Peyer's patch (tissue), 4 donors: ENCODE results near the gene NT5DC4. TPM values are rescaled to one million over a fixed set of nuclear protein-coding genes. Genes with fewer than 3 reads are reported as not detected.
A peak's percentile ranks its signal among the peaks of the same experiment; 100 is the strongest.

Experiments
- DNase-seq, 3 donors: peaks; one replicate each; pipeline ENCODE4 v3.0.0-alpha.2; 2017 to 2019
- H3K27ac ChIP-seq, 4 donors: fragments of 200-600 bp; sonication (generic); one replicate each; pipeline ENCODE4 v1.5.1; 2016 to 2019
- H3K27me3 ChIP-seq, 2 donors: fragments of 200-600 bp; sonication (generic); one replicate each; pipeline ENCODE4 v1.5.1; 2019
- H3K36me3 ChIP-seq, 3 donors: fragments of 200-600 bp; sonication (generic); one replicate each; pipeline ENCODE4 v1.5.1; 2016 to 2019
- H3K4me1 ChIP-seq, 4 donors: fragments of 200-600 bp; sonication (generic); one replicate each; pipeline ENCODE4 v1.5.1; 2016 to 2019
- H3K4me3 ChIP-seq, 4 donors: fragments of 200-600 bp; sonication (generic); 1 replicate in 3 of 4; 2 replicates in 1 of 4; pipeline ENCODE4 v1.5.1; 2016 to 2019; ENCODE audit warnings: mild to moderate bottlenecking in 1 of 4
- H3K9me3 ChIP-seq, 4 donors: fragments of 200-600 bp; sonication (generic); one replicate each; pipeline ENCODE4 v1.5.1; 2016 to 2019; ENCODE audit warnings: mild to moderate bottlenecking in 1 of 4
- POLR2A ChIP-seq, 2 donors: fragments of 450-650 bp; IDR thresholded peaks; one replicate each; pipeline ENCODE4 v1.5.1; 2017; ENCODE audit warnings: antibody characterized with exemption in 2 of 2, mild to moderate bottlenecking in 2 of 2, moderate library complexity in 2 of 2
- total RNA-seq, 4 donors: library from RNA; depleted of rRNA; stranded (reverse); fragments of >200 nt; gene quantifications; one replicate each; pipeline ENCODE4 v1.1.0, GENCODE V29; 2016
- TF ChIP-seq, protein P1 (sequence below), 6 experiments: fragments of 450-650 bp in 4 of 6; fragments of 200-600 bp in 2 of 6; sonication (generic) in 1 of 6; IDR thresholded peaks; one replicate each; pipeline ENCODE4 v1.5.1; 2017 to 2019; ENCODE audit warnings: antibody characterized with exemption in 6 of 6, mild to moderate bottlenecking in 3 of 6, moderate library complexity in 1 of 6

Gene NT5DC4
- total RNA-seq, 4 donors from 2014 or later = 5.8 TPM; not detected in 3

- Histone ChIP-seq H3K36me3 (no peaks in the 10 kb centered on the region), H3K27ac (no peak overlapping the region), H3K4me1 (peaks cover 0 to 6% (median 2%) of the 10 kb centered on the region in 4 donors), H3K9me3 (no peaks in the 10 kb centered on the region), H3K27me3 (no peaks in the 10 kb centered on the region), H3K4me3 (no peak overlapping the region)
- no peak for TF ChIP-seq POLR2A (IDR thresholded peaks at IDR 0.05)
- TF ChIP-seq, protein P1, sequence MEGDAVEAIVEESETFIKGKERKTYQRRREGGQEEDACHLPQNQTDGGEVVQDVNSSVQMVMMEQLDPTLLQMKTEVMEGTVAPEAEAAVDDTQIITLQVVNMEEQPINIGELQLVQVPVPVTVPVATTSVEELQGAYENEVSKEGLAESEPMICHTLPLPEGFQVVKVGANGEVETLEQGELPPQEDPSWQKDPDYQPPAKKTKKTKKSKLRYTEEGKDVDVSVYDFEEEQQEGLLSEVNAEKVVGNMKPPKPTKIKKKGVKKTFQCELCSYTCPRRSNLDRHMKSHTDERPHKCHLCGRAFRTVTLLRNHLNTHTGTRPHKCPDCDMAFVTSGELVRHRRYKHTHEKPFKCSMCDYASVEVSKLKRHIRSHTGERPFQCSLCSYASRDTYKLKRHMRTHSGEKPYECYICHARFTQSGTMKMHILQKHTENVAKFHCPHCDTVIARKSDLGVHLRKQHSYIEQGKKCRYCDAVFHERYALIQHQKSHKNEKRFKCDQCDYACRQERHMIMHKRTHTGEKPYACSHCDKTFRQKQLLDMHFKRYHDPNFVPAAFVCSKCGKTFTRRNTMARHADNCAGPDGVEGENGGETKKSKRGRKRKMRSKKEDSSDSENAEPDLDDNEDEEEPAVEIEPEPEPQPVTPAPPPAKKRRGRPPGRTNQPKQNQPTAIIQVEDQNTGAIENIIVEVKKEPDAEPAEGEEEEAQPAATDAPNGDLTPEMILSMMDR (IDR thresholded peaks at IDR 0.05) = no peak
- DNase-seq = no peak
Observed at GRCh38 chr2:112721819-112722522, 1.2 kb downstream of the NT5DC4 start.

GRCh38 chr2:112722816-112723546 lies 2.2 kb downstream of the NT5DC4 start:
- H3K27me3 ChIP-seq = no peaks in the 10 kb centered on the region
- peaks cover 0 to 6% (median 2%) of the 10 kb centered on the region in 4 donors for H3K4me1 ChIP-seq
- H3K36me3 ChIP-seq = no peaks in the 10 kb centered on the region
- H3K27ac ChIP-seq = no peak overlapping the region
- no peak for DNase-seq
- H3K9me3 ChIP-seq = no peaks in the 10 kb centered on the region
- TF ChIP-seq, protein P1 (IDR thresholded peaks at IDR 0.05) = no peak
- no peak for TF ChIP-seq POLR2A (IDR thresholded peaks at IDR 0.05)
- H3K4me3 ChIP-seq = no peak overlapping the region

- DNase-seq = no peak
- H3K27me3 ChIP-seq = no peaks in the 10 kb centered on the region
- TF ChIP-seq POLR2A (IDR thresholded peaks at IDR 0.05) = no peak
- TF ChIP-seq, protein P1 (IDR thresholded peaks at IDR 0.05) = no peak
- H3K9me3 ChIP-seq = no peaks in the 10 kb centered on the region
- no peaks in the 10 kb centered on the region for H3K36me3 ChIP-seq
- peaks cover 0 to 6% (median 2%) of the 10 kb centered on the region in 4 donors for H3K4me1 ChIP-seq
- H3K27ac ChIP-seq = no peak overlapping the region
- no peak overlapping the region for H3K4me3 ChIP-seq
Observed at GRCh38 chr2:112723547-112723940, 2.7 kb downstream of the NT5DC4 start.

DNA sequence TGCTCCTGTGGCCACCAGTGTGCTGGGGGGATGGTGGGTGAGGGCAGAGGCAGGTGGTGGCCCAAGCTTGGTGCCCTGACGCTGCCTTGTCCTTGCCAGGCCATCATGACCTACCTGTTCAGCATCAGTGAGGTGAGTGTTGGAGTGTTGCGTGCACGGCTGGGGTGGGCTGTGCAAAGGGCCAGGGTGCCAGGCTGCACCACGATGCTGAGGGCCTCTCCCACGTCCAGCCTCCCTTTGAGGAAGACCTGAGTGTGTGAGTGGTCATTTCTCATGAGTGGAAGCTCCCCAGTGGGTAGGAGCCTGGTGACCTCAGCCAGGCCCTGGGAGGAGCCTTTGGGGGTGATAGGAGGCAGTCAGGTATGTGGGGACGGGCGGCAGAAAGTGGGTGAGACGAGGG lies 3.2 kb downstream of the NT5DC4 start:
- Histone ChIP-seq H3K4me1 (peaks cover 0 to 6% (median 2%) of the 10 kb centered on the region in 4 donors), H3K4me3 (no peak overlapping the region), H3K36me3 (no peaks in the 10 kb centered on the region), H3K27ac (no peak overlapping the region), H3K27me3 (no peaks in the 10 kb centered on the region), H3K9me3 (no peaks in the 10 kb centered on the region)
- TF ChIP-seq POLR2A (IDR thresholded peaks at IDR 0.05) = no peak
- TF ChIP-seq, protein P1 (IDR thresholded peaks at IDR 0.05) = no peak
- no peak for DNase-seq

GRCh38 chr2:112724591-112725525 lies 4.0 kb downstream of the NT5DC4 start:
- no peaks in the 10 kb centered on the region for H3K27me3 ChIP-seq
- TF ChIP-seq POLR2A (IDR thresholded peaks at IDR 0.05) = no peak
- TF ChIP-seq, protein P1 (IDR thresholded peaks at IDR 0.05) = peak in 1 of 6 experiments; percentile 28
- H3K9me3 ChIP-seq = no peaks in the 10 kb centered on the region
- H3K4me3 ChIP-seq = no peak overlapping the region
- DNase-seq = no peak
- peaks cover 0 to 6% (median 2%) of the 10 kb centered on the region in 4 donors for H3K4me1 ChIP-seq
- H3K36me3 ChIP-seq = no peaks in the 10 kb centered on the region
- no peak overlapping the region for H3K27ac ChIP-seq
